GM18511 (cell line): ENCODE measurements around the gene TRAF2.

ENCODE experiments used
- ATAC-seq: cut with Tn5 transposase; IDR thresholded peaks from one replicate; pipeline ENCODE4 v1.9.1; 2021; ENCODE audit warnings: mild to moderate bottlenecking, moderate library complexity; ENCODE audit not compliant: unreplicated experiment

TRAF2 gene

GRCh38 chr9:136958898-136959850 is 72.9 kb downstream of the TRAF2 start:
- no peak for ATAC-seq

DNA sequence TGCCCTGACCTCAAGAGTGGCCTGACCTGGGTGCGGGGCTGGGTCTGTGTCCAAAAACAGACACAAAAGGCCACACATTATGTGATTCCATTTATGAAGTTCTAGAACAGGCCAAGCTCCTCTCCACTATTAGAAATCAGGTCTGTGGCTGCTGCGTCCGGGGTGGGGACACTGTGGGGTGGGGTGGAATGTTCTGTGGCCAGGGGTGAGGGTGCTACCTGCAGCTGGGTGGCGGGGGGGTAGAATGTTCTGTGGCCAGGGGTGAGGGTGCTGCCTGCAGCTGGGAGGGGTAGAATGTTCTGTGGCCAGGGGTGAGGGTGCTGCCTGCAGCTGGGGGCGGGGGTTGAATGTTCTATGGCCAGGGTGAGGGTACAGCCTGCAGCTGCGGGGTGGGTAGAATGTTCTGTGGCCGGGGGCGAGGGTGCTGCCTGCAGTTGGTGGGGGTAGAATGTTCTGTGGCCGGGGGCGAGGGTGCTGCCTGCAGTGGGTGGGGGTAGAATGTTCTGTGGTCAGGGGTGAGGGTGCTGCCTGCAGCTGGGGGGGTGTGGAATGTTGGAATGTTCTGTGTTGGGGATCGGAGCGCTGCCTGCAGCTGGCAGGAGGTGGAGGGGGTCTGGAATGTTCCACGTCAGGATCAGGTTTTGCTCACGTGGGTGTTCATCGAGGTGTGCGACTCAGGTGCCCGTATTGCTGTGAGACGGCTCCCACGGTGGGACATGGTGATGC is 74.1 kb downstream of the TRAF2 start:
- no peak for ATAC-seq

GRCh38 chr9:136960938-136961275 is 74.6 kb downstream of the TRAF2 start:
- ATAC-seq, result no peak

GRCh38 chr9:136961279-136962065 is 75.2 kb downstream of the TRAF2 start:
- ATAC-seq, result no peak

- ATAC-seq, result no peak
These were observed 75.8 kb downstream of the TRAF2 start for GRCh38 chr9:136962163-136962562.

- no peak for ATAC-seq
These were observed 76.5 kb downstream of the TRAF2 start for GRCh38 chr9:136962701-136963248.

DNA sequence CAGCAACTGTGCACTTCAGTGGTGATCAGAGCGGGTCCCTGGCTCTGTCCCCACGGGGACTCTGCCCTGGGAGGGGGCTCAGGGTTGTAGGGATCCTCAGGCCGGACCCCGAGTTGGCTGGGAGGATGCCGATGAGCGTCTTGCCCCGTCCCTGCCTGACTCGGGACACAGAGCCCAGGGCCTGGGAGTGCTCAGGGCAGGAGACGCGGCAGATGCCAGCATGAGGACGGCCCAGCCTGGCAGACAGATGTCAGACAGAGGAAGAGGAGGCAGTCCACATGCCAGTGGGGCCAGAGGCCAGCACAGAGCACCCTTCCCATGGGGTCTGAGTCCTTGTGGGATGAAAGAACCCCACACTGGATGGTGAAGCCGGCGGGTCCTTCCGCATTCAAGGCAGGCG is 77.0 kb downstream of the TRAF2 start:
- ATAC-seq, result no peak

- no peak for ATAC-seq
These were observed 77.4 kb downstream of the TRAF2 start for GRCh38 chr9:136963751-136964150.

- ATAC-seq, result no peak
These were observed 77.9 kb downstream of the TRAF2 start for GRCh38 chr9:136964171-136964689.

- no peak for ATAC-seq
These were observed 78.6 kb downstream of the TRAF2 start for GRCh38 chr9:136964833-136965422.

- no peak for ATAC-seq
These were observed 79.6 kb downstream of the TRAF2 start for GRCh38 chr9:136965771-136966484.

GRCh38 chr9:136968333-136969127 is 82.2 kb downstream of the TRAF2 start:
- ATAC-seq, result no peak

- no peak for ATAC-seq
These were observed 82.8 kb downstream of the TRAF2 start for GRCh38 chr9:136969150-136969549.

DNA sequence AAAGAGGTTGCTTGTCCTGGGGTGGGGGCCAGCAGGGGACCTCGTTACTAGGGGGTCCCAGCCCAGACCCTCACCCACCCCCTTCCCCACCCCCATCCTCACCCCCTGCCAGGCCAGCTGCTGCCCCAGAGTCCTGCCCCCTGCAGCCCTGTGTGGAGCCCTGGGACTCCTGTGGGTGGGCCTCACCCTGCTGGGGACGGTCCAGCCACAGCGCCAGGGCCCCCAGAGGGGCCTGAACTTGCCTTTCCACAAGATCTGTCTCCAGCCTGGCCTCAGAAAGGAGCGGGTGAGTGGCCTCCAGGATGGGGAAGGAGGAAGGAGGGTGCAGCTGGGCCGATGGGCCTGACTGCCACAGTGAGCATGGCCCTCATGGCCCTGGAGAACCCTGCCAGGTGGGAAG is 83.5 kb downstream of the TRAF2 start:
- no peak for ATAC-seq

GRCh38 chr9:136970361-136970760 is 84.0 kb downstream of the TRAF2 start:
- no peak for ATAC-seq

GRCh38 chr9:136971746-136972145 is 85.4 kb downstream of the TRAF2 start:
- no peak for ATAC-seq

DNA sequence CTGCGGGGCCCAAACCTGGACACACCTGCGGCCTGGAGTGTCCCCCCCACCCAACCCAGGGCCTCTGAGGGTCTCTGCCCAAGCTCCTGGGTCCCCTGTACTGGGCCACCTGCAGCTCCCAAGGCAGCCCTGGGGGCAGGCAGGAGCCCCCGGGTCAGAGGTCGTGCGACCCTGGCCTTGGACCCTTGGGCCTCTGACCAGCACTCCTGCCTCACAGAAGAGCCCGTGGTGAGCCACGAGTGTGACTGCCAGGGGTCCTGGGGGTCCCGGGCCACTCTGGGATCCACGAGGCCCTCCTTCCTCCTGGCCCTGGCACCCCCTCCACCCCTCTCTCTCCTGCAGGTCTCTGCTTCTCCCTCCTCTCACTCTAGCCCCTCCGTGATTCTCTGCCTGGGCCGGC is 86.0 kb downstream of the TRAF2 start:
- no peak for ATAC-seq

DNA sequence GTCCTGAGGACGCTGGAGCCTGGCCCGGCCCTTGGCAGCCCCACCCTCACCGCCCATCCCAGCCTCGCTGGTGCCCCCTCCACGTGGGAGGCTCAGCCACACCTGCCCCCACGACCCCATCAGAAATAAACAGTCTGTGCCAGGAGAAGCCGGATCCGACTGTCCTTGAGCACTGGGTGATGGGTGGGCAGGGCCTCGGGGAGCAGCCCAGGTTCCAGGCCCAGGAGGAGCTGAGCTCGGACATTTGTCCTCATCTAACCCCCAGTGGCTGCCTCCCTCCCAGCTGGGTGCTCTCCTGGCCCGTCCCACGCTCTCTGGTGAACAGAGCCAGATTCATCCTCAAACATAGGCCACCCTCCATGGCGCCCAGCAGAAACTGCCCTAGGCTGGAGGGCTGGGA is 86.4 kb downstream of the TRAF2 start:
- no peak for ATAC-seq
